ENCODE data around the gene NUB1.

Gene NUB1

DNA sequence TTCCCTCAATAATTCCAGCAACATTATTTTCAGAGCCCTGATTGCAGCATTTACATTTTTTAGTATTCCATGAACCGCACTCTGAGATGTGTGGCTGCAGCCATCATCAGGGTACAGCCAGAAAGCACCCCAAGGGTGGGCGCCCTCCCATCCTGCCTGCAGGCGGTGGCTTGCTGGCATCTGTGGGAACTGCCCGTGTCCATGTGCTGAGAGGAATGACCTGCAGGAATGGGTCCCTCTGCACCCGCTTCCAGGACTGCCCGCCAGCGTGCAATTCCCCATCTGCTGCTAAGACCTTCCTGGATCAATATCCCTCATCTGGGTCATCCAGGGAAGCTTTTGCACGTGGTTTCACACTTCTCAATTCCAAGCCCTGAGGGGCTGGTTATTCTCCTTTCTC, 32.8 kb upstream of the NUB1 start:
- TF ChIP-seq POLR2A (IDR thresholded peaks at IDR 0.05; ENCODE audit: low read length) (no peak), GATA1 (IDR thresholded peaks at IDR 0.05; ENCODE audit: low read depth, low read length) (no peak)
- DNase-seq, result no peak

DNA sequence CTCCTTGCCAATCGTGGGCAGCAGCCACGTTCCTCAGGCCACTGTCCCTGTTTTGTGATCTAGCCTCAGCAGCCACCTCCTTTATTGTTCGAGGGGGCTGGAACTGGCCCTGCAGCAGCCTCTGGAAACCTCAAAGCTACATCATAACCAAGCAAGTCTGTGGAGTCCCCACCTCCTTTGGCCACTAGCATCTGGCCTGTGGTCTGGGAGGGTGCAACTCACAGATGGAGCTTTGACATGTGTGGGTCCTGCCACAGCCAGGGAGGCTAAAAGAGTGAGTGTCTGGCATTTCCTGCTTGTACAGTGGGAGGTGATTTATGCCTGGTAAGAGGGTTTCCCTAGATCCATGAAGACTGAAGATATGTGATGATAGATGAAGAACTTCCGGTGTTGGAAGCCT, 32.3 kb upstream of the NUB1 start:
- no peak for DNase-seq
- TF ChIP-seq POLR2A (IDR thresholded peaks at IDR 0.05; ENCODE audit: low read length) (no peak), GATA1 (IDR thresholded peaks at IDR 0.05; ENCODE audit: low read depth, low read length) (no peak)

- peak in 1 of 2 experiments; percentile 22 for DNase-seq
These were observed 31.0 kb upstream of the NUB1 start for GRCh38 chr7:151310578-151310977.

GRCh38 chr7:151311294-151311864, 30.2 kb upstream of the NUB1 start:
- peak; percentile 39 to 49 for DNase-seq

More at GRCh38 chr7:151310578-151310977, 31.0 kb upstream of the NUB1 start:
- TF ChIP-seq GATA1 (IDR thresholded peaks at IDR 0.05; ENCODE audit: low read depth, low read length) (no peak), POLR2A (IDR thresholded peaks at IDR 0.05; ENCODE audit: low read length) (no peak)

GRCh38 chr7:151312356-151312755, 29.3 kb upstream of the NUB1 start:
- no peak for TF ChIP-seq GATA1 (IDR thresholded peaks at IDR 0.05; ENCODE audit: low read depth, low read length)
- TF ChIP-seq POLR2A (IDR thresholded peaks at IDR 0.05; ENCODE audit: low read length), result no peak
- no peak for DNase-seq

More at GRCh38 chr7:151311294-151311864, 30.2 kb upstream of the NUB1 start:
- no peak for TF ChIP-seq POLR2A (IDR thresholded peaks at IDR 0.05; ENCODE audit: low read length)
- no peak for TF ChIP-seq GATA1 (IDR thresholded peaks at IDR 0.05; ENCODE audit: low read depth, low read length)

- DNase-seq, result no peak
- no peak for TF ChIP-seq GATA1 (IDR thresholded peaks at IDR 0.05; ENCODE audit: low read depth, low read length)
- TF ChIP-seq POLR2A (IDR thresholded peaks at IDR 0.05; ENCODE audit: low read length), result no peak
These were observed 28.5 kb upstream of the NUB1 start for GRCh38 chr7:151312831-151313809.

GRCh38 chr7:151313857-151314256, 27.8 kb upstream of the NUB1 start:
- DNase-seq, result no peak
- TF ChIP-seq GATA1 (IDR thresholded peaks at IDR 0.05; ENCODE audit: low read depth, low read length), result no peak
- no peak for TF ChIP-seq POLR2A (IDR thresholded peaks at IDR 0.05; ENCODE audit: low read length)

- no peak for DNase-seq
These were observed 27.2 kb upstream of the NUB1 start for GRCh38 chr7:151314401-151314800.

GRCh38 chr7:151315038-151315655, 26.5 kb upstream of the NUB1 start:
- TF ChIP-seq POLR2A (IDR thresholded peaks at IDR 0.05; ENCODE audit: low read length), result no peak

More at GRCh38 chr7:151314401-151314800, 27.2 kb upstream of the NUB1 start:
- TF ChIP-seq POLR2A (IDR thresholded peaks at IDR 0.05; ENCODE audit: low read length) (no peak), GATA1 (IDR thresholded peaks at IDR 0.05; ENCODE audit: low read depth, low read length) (no peak)

GRCh38 chr7:151316896-151317295, 24.7 kb upstream of the NUB1 start:
- TF ChIP-seq POLR2A (IDR thresholded peaks at IDR 0.05; ENCODE audit: low read length) (no peak), GATA1 (IDR thresholded peaks at IDR 0.05; ENCODE audit: low read depth, low read length) (no peak)
- DNase-seq, result no peak

More at GRCh38 chr7:151315038-151315655, 26.5 kb upstream of the NUB1 start:
- peak; percentile 68 to 85 for DNase-seq

DNA sequence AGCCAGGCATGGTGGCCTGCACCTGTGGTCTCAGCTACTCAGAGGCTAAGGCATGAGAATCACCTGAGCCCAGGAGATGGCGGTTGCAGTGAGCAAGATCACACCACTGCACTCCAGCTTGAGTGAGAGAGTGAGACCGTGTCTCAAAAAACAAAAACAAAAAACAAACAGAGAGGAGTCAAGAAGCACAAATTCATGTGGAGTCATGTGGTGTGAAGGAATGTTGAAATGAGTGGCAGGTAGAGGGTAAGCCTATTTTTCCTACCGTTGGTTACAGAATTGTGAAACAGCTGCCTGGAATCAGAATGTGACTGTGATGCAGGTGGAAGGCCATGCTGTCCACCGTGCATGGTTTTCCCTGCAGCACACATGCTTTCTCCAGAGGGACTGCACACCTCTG, 23.7 kb upstream of the NUB1 start:
- TF ChIP-seq GATA1 (IDR thresholded peaks at IDR 0.05; ENCODE audit: low read depth, low read length) (no peak), POLR2A (IDR thresholded peaks at IDR 0.05; ENCODE audit: low read length) (no peak)
- DNase-seq, result no peak

DNA sequence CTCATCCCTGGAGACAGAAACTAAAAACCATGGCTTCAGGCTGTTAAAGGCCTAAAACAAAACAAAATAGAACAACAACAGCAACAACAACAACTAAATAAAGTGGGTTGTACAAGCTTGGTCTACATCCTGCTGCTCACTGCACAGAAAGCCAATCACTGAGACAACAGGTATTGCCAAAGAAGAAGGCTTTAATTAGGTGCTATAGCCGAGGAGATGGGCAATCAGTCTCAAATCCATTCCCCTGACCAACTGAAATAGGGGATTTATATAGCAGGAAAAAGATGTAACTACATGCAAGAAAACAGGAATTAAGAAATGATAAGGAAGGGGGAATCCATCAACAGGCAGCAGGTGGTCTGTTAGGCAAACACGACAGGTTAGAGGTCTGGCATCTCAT, 22.4 kb upstream of the NUB1 start:
- TF ChIP-seq POLR2A (IDR thresholded peaks at IDR 0.05; ENCODE audit: low read length), result no peak
- DNase-seq, result no peak

- DNase-seq, result no peak
- TF ChIP-seq GATA1 (IDR thresholded peaks at IDR 0.05; ENCODE audit: low read depth, low read length) (no peak), POLR2A (IDR thresholded peaks at IDR 0.05; ENCODE audit: low read length) (no peak)
These were observed 21.3 kb upstream of the NUB1 start for GRCh38 chr7:151320263-151320845.

GRCh38 chr7:151321341-151321740, 20.3 kb upstream of the NUB1 start:
- no peak for TF ChIP-seq GATA1 (IDR thresholded peaks at IDR 0.05; ENCODE audit: low read depth, low read length)
- no peak for TF ChIP-seq POLR2A (IDR thresholded peaks at IDR 0.05; ENCODE audit: low read length)
- DNase-seq, result no peak
